Islet precursor cell (in vitro differentiated cells): ENCODE results near the gene UBA5.
A peak's percentile ranks its signal among the peaks of the same experiment; 100 is the strongest.

ENCODE experiments used
- DNase-seq: peaks from one replicate; pipeline ENCODE4 v3.0.0-alpha.2; 2018

UBA5 gene

GRCh38 chr3:132654721-132655120, 5.4 kb upstream of the UBA5 start:
- no peak for DNase-seq

GRCh38 chr3:132655471-132655870, 4.7 kb upstream of the UBA5 start:
- DNase-seq: no peak

- DNase-seq: no peak
Observed at GRCh38 chr3:132657869-132658747, 2.0 kb upstream of the UBA5 start.

- DNase-seq: no peak
Observed at GRCh38 chr3:132659000-132659364, 1.1 kb upstream of the UBA5 start.

GRCh38 chr3:132659365-132660051, 621 bp upstream of the UBA5 start, which contains the start of gene ACAD11:
ACAD11 (minus strand) TSS chr3:132659809; CDS start chr3:132659751, 58 bp downstream.
- peak; percentile 85 for DNase-seq

- no peak for DNase-seq
Observed at GRCh38 chr3:132660811-132661070, 612 bp downstream of the UBA5 start.

- no peak for DNase-seq
Observed at GRCh38 chr3:132661101-132661500, 972 bp downstream of the UBA5 start.

- DNase-seq: no peak
Observed at GRCh38 chr3:132662212-132662611, 2.1 kb downstream of the UBA5 start.

- no peak for DNase-seq
Observed at GRCh38 chr3:132665230-132665745, 5.2 kb downstream of the UBA5 start.

- no peak for DNase-seq
Observed at GRCh38 chr3:132669256-132669777, 9.2 kb downstream of the UBA5 start.

GRCh38 chr3:132675408-132675807, 15.3 kb downstream of the UBA5 start:
- DNase-seq: no peak

- no peak for DNase-seq
Observed at GRCh38 chr3:132679911-132680310, 19.8 kb downstream of the UBA5 start.

GRCh38 chr3:132681421-132681820, 21.3 kb downstream of the UBA5 start:
- no peak for DNase-seq

GRCh38 chr3:132682201-132682600, 22.1 kb downstream of the UBA5 start:
- DNase-seq: no peak

GRCh38 chr3:132690040-132690439, 29.9 kb downstream of the UBA5 start:
- DNase-seq: no peak

- DNase-seq: no peak
Observed at GRCh38 chr3:132694991-132695390, 34.9 kb downstream of the UBA5 start.

- no peak for DNase-seq
Observed at GRCh38 chr3:132695422-132695821, 35.3 kb downstream of the UBA5 start.

- DNase-seq: no peak
Observed at GRCh38 chr3:132703733-132704132, 43.6 kb downstream of the UBA5 start.

GRCh38 chr3:132709761-132710160, 49.6 kb downstream of the UBA5 start:
- no peak for DNase-seq

GRCh38 chr3:132710311-132710710, 50.2 kb downstream of the UBA5 start:
- DNase-seq: no peak

- no peak for DNase-seq
Observed at GRCh38 chr3:132713977-132714727, 54.0 kb downstream of the UBA5 start.

- DNase-seq: no peak
Observed at GRCh38 chr3:132716372-132716771, 56.2 kb downstream of the UBA5 start.

- DNase-seq: no peak
Observed at GRCh38 chr3:132720228-132720627, 60.1 kb downstream of the UBA5 start.
